ENCODE results near the gene CUEDC1. TPM values are rescaled to one million over a fixed set of nuclear protein-coding genes. Genes with fewer than 3 reads are reported as not detected.

The CUEDC1 gene
- total RNA-seq, 3 donors from 2014 or later: 23.5 to 46.8 (median 23.6) TPM

DNA sequence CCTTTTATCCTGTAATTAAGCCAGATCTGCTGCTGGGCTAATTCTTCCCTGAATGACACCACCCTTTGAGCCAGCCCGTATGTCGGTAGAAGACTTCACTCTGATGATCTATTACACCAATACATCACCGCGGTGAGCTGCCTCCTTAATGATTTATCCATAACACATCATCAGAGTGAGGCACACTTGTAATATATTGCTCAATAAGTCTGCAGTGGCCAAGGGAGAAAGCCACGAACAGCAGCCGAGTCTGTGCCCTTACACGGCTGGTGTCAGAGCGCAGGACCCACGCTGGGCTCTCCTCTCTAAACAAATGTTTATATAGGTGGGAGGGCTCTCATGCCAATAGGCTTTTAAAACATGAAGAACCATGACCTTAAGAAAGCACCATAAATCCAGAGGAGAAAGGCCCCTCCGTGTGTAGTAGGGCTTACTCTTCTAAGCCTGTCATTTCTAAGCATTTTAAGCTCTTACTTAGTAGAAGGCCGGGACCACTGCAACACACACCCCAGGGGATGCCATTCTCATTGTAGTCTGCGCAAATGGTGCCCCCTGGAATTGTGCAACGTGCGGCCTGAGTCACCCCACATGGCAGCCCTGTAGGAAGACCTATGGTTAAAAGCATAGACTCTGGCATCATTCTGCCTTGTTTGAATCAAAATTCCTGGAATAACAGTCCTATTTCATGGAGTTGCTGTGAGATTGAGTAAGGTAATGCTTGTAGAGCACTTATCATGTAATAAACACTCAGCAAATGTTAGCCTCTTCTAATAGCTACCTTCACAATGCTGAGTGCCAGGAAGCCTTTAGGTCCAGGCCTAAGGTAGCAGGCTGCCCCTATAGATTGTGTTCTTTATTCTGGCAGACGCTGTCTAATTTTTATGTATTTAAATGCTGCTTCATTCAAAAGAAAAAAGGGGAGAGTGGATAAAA, 131.5 kb downstream of the CUEDC1 start:
- intact Hi-C loops (cut with DNase I, micrococcal nuclease): no loop called here
- ATAC-seq (no peak), DNase-seq (no peak)
- no peaks in the 10 kb centered on the region for H3K4me1 ChIP-seq (ENCODE audit: low read depth)
- no peak overlapping the region for H3K4me3 ChIP-seq
- H3K36me3 ChIP-seq (ENCODE audit: low read depth): no peaks in the 10 kb centered on the region
- TF ChIP-seq, protein P1, sequence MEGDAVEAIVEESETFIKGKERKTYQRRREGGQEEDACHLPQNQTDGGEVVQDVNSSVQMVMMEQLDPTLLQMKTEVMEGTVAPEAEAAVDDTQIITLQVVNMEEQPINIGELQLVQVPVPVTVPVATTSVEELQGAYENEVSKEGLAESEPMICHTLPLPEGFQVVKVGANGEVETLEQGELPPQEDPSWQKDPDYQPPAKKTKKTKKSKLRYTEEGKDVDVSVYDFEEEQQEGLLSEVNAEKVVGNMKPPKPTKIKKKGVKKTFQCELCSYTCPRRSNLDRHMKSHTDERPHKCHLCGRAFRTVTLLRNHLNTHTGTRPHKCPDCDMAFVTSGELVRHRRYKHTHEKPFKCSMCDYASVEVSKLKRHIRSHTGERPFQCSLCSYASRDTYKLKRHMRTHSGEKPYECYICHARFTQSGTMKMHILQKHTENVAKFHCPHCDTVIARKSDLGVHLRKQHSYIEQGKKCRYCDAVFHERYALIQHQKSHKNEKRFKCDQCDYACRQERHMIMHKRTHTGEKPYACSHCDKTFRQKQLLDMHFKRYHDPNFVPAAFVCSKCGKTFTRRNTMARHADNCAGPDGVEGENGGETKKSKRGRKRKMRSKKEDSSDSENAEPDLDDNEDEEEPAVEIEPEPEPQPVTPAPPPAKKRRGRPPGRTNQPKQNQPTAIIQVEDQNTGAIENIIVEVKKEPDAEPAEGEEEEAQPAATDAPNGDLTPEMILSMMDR (IDR thresholded peaks at IDR 0.05): no peak
- no peaks in the 10 kb centered on the region for H3K9me3 ChIP-seq

DNA sequence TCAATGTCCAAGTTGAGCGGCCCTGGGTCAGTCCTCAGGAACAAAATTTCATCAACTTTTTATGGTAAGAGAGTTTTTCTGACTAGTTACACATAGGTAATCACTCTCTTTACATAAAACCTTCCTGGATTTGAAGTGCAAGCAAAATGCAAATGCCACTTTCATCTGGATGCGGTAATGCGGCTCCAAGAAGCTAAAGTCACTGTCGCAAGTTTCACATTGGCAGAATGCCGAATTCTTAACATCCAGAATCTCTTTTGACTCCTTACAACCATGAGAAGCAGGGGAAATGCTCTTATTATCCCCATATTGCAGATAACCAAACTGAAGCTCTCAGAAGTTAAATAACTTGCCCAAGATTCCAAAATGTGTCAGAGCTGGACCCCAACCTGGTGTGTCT, 135.3 kb downstream of the CUEDC1 start:
- H3K9me3 ChIP-seq: no peaks in the 10 kb centered on the region
- ATAC-seq (no peak), DNase-seq (no peak)
- intact Hi-C loops (cut with DNase I, micrococcal nuclease): no loop called here
- TF ChIP-seq, protein P1 (IDR thresholded peaks at IDR 0.05): no peak
- H3K4me1 ChIP-seq (ENCODE audit: low read depth): no peaks in the 10 kb centered on the region
- H3K4me3 ChIP-seq: no peak overlapping the region
- no peaks in the 10 kb centered on the region for H3K36me3 ChIP-seq (ENCODE audit: low read depth)

DNA sequence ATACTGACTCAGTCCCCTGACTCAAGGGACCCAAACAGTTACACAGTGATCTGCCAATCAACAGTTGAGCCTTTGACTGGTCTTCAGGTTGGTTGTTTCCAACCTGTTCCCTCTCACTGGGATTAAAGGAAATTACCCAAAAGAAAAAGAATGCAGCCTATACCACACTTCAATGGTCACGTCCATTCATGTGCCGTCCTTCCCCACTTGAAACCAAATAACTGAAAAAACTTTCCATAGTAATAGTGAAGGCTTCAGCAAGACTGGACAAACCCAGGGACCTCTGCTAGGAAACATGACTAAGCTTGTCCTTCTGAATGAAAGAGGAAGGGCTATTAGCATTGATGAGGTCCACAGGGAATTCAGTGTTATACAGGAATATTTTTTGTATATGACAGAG, 135.9 kb downstream of the CUEDC1 start:
- intact Hi-C loops (cut with DNase I, micrococcal nuclease): no loop called here
- DNase-seq (no peak), ATAC-seq (no peak)
- no peaks in the 10 kb centered on the region for H3K4me1 ChIP-seq (ENCODE audit: low read depth)
- no peak overlapping the region for H3K4me3 ChIP-seq
- no peaks in the 10 kb centered on the region for H3K9me3 ChIP-seq
- H3K36me3 ChIP-seq (ENCODE audit: low read depth): no peaks in the 10 kb centered on the region
- TF ChIP-seq, protein P1 (IDR thresholded peaks at IDR 0.05): no peak

DNA sequence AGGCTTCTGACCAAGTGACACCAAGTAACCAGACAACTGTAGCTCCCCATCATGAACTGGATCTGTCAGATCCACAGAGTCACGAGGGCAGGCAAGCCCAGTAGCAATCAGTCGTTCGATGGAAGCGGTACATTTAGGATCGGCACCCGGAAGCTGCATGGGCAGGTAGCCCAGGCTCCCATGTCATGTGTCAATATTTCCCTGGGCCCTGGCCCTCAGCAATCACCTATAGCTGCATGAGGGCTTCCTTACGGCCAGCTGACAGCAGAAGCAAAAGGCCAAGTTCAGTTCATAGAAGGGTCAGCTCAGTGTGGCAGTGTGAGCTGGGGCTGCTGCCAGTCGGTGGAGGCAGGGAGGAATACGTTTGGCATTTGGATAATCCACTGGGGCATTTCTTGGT, 137.1 kb downstream of the CUEDC1 start:
- ATAC-seq: no peak
- Histone ChIP-seq H3K9me3 (no peaks in the 10 kb centered on the region), H3K4me1 (ENCODE audit: low read depth) (no peaks in the 10 kb centered on the region), H3K4me3 (no peak overlapping the region), H3K36me3 (ENCODE audit: low read depth) (no peaks in the 10 kb centered on the region)
- intact Hi-C loops (cut with DNase I, micrococcal nuclease): no loop called here
- TF ChIP-seq, protein P1 (IDR thresholded peaks at IDR 0.05): no peak
- no peak for DNase-seq

DNA sequence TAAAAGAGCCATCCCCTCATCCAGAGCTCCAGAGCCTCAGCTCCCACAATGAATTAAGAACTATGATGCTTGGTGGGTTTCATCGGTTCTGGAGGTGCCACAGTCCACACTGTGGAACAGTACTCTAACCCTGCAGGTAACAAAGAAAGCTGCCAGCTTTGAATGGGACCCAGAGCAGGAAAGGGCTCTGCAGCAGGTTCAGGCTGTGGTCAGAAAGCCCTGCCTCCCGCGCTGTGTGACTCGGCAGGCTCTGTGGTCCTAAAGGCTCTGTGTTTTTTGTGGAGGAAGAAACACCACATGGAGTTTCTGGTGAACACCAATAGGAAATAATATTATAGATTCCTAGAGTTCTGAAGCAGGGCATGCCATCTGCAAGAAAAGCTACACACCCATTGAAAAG, 137.9 kb downstream of the CUEDC1 start:
- H3K36me3 ChIP-seq (ENCODE audit: low read depth): no peaks in the 10 kb centered on the region
- no peak overlapping the region for H3K4me3 ChIP-seq
- H3K9me3 ChIP-seq: no peaks in the 10 kb centered on the region
- ATAC-seq (no peak), DNase-seq (no peak)
- H3K4me1 ChIP-seq (ENCODE audit: low read depth): no peaks in the 10 kb centered on the region
- TF ChIP-seq, protein P1 (IDR thresholded peaks at IDR 0.05): no peak
- intact Hi-C loops (cut with DNase I, micrococcal nuclease): no loop called here

Data from mucosa of descending colon (tissue), 3 donors.